C4-2B (cell line): ENCODE data around the gene RAB26.

Experiments
- H3K27ac ChIP-seq: fragments of 450-650 bp; 2 replicates; pipeline ENCODE4 v1.5.1; 2017
- ZFX ChIP-seq: fragments of 450-650 bp; IDR thresholded peaks from 2 replicates; pipeline ENCODE4 v1.6.1; 2017
- TF ChIP-seq, protein P1 (sequence below): fragments of 450-650 bp; conservative IDR thresholded peaks from 2 replicates; pipeline ENCODE4 v1.5.1; 2017; ENCODE audit warnings: mild to moderate bottlenecking

Gene RAB26

DNA sequence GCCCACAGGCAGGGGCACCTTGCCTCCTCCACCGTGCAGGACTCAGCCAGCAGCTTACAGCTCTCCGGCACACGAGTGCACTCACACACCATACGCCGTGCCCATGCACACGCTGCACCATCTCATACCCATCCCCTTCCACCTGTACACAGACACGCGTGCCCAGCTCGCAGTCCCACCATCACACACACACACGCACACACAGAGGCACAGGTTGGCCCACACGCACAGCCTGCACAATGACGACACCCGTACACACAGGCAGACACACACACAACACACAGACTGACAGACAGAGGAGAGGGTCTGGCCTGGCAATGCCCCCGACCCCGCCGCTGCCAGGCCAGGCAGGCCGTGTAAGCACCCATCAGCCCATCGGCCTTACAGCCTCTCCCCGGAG is 35.9 kb downstream of the RAB26 start:
- no peak overlapping the region for H3K27ac ChIP-seq
- TF ChIP-seq, protein P1, sequence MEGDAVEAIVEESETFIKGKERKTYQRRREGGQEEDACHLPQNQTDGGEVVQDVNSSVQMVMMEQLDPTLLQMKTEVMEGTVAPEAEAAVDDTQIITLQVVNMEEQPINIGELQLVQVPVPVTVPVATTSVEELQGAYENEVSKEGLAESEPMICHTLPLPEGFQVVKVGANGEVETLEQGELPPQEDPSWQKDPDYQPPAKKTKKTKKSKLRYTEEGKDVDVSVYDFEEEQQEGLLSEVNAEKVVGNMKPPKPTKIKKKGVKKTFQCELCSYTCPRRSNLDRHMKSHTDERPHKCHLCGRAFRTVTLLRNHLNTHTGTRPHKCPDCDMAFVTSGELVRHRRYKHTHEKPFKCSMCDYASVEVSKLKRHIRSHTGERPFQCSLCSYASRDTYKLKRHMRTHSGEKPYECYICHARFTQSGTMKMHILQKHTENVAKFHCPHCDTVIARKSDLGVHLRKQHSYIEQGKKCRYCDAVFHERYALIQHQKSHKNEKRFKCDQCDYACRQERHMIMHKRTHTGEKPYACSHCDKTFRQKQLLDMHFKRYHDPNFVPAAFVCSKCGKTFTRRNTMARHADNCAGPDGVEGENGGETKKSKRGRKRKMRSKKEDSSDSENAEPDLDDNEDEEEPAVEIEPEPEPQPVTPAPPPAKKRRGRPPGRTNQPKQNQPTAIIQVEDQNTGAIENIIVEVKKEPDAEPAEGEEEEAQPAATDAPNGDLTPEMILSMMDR: no peak
- TF ChIP-seq ZFX: no peak

DNA sequence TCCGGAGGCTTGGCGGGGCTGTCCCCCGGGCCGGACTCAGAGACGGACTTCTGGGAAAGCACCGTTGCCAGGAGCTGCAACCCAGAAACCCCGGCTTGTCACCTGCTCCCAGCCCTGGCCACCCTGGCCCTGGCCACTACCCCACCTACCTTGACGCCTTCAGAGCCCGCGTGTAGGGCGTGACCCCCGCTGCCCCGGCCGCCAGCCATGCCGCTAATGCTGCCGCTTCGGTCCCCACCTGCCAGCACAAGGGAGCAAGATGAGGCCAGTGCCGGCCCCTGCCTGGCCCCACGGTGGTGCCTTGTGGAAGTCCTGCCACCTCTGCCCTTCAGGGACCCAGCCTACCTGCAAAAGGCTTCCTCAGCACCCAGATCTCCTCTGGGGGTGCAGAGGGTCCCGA is 36.5 kb downstream of the RAB26 start:
- H3K27ac ChIP-seq: no peak overlapping the region
- TF ChIP-seq, protein P1: no peak
- TF ChIP-seq ZFX: no peak

DNA sequence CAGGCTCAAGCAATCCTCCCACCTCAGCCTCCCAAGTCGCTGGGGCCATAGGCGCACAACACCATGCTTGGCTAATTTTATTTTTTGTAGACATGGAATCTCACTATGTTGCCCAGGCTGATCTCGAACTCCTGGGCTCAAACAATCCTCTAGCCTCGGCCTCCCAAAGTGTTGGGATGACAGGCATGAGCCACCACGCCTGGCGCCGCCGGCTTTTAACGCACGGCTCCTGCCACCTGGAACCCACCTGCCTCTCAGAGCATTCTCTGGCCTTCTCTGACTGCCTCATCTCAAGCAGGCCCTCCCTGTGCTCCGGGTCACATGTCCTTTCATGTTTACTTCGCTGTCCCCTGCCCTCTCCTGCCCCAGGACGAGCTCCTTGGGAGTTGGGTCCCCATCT is 37.6 kb downstream of the RAB26 start:
- TF ChIP-seq, protein P1: no peak
- TF ChIP-seq ZFX: no peak

DNA sequence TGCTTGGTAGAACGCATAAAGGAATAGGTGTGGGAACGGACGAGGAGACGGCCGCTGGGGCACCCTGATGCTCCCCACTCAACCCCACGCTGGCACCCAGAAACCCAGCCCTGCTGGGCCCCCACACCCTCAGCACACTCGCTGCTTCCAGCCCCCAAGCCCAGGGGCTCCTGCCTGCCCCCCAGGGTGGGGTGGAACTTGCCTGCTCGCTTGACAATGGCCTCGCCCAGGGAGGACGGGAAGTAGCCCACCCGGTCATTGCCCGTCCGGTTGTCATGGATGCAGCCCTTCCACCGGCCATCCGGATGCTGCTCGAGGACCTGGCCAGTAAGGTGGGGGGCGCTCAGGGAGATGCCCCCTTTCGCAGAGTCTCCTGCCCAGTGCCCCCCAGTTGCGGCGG is 38.1 kb downstream of the RAB26 start:
- no peak overlapping the region for H3K27ac ChIP-seq
- TF ChIP-seq, protein P1: no peak

More for the DNA sequence above, 37.6 kb downstream of the RAB26 start:
- no peak overlapping the region for H3K27ac ChIP-seq

DNA sequence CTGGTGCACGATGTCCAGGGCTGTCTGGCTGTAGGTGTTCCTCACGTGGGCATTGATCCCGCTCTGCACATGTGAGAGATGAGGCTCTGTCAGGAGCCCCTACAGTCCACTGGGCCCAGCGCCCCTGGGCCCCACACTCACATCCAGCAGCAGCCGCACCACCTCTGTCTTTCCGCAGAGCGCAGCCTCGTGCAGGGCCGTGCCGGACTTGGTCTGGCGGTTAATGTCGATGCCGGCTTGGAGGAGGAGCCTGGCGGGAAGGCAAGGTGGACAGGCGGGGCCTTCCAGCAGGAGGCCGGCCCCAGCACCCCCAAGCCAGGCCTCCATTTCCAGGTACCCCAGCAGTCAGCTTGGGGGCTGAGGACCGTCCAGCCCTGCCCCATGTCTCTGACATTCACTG is 38.8 kb downstream of the RAB26 start:
- H3K27ac ChIP-seq: no peak overlapping the region
- TF ChIP-seq ZFX: no peak
- TF ChIP-seq, protein P1: no peak

DNA sequence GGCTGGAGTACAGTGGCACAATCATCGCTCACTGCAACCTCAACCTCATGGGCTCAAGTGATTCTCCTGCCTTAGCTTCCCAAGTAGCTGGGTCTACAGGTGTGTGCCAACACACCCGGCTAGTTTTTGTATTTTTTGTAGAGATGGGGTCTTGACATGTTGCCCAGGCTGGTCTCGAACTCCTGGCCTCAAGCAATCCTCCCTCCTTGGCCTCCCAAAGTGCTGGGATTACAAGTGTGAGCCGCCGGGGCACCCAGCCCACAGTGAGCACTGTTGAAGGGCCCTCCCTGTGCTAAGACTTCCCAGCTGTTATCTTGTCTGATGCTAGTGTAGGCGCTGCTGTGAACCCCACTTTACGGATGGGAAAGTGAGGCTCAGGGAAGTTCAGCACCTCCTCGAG is 40.0 kb downstream of the RAB26 start:
- TF ChIP-seq, protein P1: no peak
- no peak for TF ChIP-seq ZFX

DNA sequence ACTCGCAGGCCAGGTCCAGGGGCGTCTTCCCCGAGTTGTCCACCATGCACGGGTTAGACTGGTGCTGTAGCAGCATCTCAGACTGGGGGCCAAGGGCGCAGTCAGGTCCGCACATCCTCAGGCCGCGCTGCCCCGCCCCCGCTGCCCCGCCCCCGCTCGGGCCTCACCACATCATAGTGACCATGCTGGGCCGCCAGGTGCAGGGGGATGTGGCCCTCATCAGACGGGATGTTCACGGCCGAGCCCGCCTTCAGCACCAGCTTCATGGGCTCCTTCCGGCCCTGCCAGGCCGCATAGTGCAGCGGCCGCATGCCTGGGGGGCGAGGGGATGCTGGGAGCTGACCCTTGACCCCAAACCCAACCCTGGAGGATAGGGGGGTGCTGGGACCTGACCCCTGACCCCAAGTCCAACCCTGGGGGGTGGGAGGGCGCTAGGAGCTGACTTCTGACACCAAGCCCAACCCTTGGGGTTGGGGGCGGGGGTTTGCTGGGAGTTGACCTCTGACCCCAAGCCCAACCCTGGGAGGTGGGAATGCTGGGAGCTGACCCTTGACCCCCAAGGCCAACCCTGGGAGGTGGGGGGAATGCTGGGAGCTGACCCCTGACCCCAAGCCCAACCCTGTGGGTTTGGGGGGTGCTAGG is 40.9 kb downstream of the RAB26 start:
- TF ChIP-seq, protein P1: no peak
- no peak overlapping the region for H3K27ac ChIP-seq

More for the DNA sequence above, 40.0 kb downstream of the RAB26 start:
- no peak overlapping the region for H3K27ac ChIP-seq
